HG02981 (cell line): ENCODE results near the gene NPNT.

Source experiments
- ATAC-seq: cut with Tn5 transposase; IDR thresholded peaks from one replicate; pipeline ENCODE4 v1.9.1; 2021; ENCODE audit warnings: mild to moderate bottlenecking, moderate library complexity; ENCODE audit not compliant: unreplicated experiment

NPNT gene

DNA sequence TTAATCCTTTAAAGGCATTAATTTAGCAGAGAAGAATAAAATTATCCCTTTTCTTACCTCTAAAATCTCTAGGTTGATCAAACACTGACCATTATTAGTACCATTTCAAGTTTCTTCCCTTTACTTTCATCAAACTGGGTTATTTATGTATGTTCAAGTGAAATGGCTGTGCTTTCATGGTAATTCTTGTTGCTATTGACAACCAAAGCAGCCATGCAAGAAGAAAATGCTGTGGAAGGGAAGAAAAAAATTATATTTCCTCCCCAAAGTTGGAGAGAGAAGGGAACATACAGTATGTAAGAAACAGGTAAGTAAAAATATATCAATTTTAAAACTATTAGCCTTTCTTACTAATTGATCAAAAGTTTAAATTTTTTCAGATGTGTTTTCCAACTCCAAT lies 16.2 kb downstream of the NPNT start:
- no peak for ATAC-seq

DNA sequence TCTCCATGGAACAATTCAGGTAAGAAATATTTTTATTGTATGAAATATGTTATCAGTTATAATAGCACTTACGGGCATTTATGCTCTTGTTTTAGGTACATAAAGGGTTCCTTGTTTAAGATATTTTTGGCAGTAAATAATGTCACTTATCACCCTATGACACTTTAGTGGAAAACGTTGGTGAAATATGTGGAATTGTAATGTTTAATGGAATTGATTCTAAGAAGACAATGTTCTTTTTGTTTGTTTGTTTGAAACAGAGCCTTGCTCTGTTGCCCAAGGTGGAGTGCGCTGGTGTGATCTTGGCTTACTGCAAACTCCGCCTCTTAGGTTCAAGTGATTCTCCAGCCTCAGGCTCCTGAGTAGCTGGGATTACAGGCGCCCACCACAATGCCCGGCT lies 17.4 kb downstream of the NPNT start:
- no peak for ATAC-seq

DNA sequence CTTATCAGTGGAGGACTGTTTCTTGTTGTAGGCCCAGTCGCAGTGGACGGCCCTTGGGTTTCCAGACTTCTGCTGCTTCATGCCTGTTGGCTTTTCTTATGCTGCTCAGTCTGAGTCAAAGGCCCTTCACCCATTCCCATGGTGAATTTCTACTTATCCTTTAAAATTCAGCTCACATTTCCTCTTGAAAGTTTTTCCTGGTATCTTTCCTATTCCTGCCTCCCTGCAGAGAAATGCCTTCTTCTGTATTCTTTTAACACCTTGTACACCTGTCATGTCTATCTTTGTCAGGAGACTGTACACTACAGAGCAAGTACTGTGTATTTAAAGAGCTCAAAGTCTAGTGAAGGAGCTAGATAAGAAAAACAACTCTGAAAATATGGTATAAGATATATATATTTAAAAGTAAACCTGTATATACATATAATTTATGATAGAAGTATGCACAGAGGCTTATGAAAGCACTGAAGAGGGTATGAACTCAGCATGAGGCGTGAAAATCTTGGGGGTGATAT lies 22.0 kb downstream of the NPNT start:
- ATAC-seq, result no peak

DNA sequence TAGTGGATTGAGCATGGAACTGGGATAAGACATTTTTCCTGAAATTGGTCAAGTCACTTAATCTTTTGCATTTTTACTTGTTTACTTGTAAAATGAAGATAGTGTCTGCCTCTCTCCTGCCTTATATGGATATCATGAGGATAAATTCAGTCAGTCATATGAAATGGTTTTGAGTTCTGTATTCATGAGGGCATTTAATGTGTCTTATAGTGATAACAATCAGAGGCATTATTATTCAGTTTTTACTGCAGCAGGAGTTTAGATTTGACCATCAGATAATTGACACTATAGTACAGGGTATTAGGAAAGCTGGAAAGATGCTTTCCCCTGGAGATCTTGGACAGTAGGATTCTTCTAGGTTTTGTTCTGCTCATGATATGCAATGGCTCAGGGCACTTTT lies 26.0 kb downstream of the NPNT start:
- no peak for ATAC-seq

DNA sequence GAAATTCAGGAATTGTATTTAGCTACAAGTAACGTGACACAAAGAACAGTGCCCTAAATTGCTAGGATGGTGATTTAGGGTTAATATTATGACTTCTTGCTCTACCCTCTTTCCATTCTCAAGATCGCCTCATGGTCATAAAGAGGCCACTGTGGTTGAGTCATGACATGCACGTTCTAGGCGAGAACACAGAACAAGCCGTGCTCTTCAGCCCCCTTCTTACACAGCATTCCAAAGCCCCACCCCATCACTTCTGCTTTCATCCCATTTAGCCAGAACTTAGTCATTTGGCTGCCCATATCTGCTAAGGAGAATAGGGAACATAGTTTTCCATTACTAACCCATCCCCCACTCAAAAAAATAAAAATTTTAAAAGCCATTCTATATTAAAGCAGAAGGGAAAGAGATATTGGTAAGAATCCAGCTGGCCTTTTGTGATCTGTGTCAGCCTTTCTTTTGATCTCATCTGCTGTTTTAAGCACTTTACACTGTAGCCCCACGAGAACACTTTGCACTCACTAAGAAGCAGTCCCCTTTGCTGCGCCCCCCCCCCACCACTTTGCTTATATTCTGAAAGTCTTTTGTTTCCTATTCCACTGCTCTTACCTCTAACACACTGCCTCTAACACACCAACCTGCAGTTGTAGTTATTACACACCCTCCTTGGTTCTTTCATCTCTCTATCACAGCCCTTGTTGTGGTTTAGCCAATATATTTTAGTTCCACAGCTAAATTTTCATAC lies 28.4 kb downstream of the NPNT start:
- no peak for ATAC-seq

DNA sequence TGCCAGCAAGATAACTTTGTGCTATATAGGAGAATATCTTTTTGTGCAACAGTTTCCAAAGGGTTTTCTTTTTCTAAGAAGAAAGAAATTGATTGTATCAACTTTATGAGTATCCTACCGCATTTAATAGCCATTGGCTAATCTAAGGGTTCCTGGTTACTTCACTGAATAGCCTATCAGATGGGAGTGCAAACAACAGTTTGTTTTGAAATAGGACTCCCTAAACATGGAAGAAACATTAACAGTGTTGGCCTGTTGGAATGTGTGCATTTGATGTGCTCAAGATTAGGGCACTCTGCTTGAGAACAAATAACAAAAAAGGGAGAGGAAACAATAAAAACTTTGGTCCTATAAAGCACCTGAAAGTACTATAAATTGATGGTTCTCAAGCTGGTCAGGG lies 29.1 kb downstream of the NPNT start:
- no peak for ATAC-seq

DNA sequence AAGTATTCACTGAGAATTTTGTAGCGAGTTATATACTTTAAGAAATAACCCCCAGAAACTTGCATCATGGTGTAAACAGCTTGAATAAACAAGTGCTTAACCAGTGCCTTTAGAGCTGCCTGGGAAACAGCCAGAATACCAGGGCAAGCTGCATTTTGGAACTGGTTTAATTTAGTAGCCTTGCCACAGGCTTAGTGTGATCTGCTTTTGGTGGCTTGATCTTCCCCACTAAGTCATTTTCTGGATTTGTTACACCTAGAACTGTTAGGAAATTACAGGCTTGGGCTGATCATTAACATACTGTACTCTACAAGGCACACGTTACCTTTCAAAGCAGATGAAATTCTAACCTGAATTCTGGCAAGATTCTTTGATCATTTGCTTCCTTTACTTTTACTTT lies 35.4 kb downstream of the NPNT start:
- ATAC-seq, result no peak

DNA sequence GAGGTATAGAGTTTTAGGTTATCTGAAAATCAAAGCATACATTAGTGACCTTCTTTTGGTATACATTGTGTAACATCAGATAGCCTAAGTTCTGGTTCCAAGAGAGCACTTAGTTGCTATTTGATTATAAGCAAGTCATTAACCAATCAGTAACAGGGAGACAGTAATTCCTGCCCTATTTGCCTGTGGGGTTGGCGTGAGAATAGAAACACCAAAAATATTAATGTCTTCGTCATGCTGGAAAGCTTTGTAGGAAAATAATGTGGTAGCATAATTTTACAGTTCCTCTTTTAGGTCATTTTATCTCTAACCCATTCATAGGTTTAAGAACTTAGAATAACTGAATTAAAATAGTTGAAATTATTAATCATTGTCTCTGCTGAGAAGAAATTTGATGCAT lies 37.8 kb downstream of the NPNT start:
- ATAC-seq, result peak; percentile 64

DNA sequence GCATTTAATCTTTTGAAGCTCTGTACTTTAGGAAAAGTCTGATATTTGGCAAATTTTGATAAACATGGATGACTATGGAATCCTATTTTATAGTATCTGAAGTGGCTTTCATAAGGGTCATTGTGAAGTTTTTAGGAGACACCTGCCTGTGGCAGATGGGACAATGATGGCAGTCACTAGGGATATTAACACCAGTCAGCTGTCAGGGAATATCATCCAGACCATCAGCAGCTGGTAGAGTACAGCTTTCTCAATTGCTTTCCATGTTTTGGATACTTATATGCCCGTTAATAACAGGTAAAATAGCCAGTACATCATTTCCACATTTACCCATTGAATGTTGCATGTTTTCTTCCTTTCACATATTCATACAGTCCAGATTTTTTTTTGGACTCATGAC lies 39.1 kb downstream of the NPNT start:
- no peak for ATAC-seq

DNA sequence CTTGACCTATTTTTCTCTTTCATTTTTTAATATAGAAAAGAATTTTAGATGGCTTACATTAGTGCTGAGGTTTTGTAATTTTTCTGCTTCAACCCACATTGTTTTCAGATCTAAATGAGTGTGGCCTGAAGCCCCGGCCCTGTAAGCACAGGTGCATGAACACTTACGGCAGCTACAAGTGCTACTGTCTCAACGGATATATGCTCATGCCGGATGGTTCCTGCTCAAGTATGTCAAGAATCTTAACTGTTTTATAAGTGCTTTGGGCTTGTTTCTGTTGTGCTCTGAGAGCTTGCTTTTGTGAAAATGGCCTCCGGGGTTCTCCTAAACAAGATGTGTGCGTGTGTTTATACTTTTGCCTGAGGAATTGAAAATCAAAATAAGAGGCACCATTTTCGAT lies 41.6 kb downstream of the NPNT start:
- no peak for ATAC-seq

DNA sequence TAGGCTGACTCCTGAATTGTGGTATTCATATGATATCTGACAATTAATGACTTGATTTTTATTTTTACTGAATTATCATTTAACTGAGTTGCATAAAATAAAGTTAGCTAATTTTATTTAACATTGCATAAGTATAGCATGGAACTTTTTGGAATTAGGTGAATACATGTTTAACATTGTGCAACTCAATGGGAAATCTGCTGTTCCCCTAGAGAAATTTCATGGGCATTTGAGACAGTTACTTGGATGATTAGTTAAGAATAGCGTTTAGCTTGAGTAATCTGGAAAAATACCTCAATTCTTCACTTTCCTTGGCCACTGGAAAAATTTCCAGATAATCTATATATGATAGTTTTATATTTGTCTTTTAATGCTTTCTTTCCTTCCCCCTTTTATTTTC lies 42.5 kb downstream of the NPNT start:
- no peak for ATAC-seq

DNA sequence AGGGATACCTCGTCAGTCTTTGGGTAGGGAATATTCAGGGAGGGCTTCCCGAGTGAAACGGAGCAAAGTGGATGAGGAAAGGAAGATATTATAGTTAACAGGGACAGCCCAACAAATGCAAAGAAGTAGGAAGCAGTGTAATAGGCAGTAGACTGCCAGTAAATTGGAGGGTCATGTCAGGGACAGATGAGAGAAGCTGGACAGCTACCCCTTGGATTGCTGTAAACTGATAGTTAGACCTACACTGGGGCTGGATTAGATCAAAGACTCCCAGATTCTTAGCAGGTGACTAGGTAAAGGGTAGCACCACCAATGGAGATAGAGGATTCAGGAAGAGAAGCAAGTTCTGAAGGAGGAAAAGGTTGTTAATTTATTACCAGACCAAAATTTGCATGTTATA lies 48.0 kb downstream of the NPNT start:
- ATAC-seq, result no peak

DNA sequence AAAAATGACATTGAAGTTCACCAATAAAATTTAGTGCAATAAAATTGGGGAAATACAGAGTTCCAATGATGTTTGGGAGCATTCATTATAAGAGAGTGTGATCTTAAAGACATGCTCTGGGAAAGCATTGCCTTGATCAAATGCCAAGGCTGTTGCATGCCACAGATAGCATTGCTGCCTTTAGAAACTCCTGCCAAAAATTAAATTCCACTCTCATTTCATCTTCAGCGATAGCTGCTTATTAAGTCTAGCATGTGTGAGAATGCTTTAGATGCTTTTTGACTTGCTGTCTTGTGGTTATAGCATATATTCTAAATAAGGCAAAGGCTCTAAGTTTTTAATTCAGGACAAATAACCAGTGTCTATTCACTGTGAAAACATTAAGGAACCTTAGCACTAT lies 49.3 kb downstream of the NPNT start:
- no peak for ATAC-seq

DNA sequence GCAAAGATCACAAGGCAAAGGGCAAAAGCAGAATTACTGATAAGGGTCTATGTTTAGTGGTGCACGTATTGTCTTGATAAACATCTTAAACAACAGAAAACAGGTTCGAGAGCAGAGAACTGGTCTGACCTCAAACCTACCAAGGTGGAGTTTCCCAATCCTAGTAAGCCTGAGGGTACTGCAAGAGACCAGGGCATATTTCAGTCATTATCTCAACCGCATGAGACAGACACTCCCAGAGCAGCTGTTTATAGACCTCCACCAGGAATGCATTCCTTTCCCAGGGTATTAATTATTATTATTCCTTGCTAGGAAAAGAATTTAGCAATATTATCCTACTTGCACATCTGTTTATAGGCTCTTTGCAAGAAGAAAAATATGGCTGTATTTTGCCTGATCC lies 51.5 kb downstream of the NPNT start:
- ATAC-seq, result no peak

DNA sequence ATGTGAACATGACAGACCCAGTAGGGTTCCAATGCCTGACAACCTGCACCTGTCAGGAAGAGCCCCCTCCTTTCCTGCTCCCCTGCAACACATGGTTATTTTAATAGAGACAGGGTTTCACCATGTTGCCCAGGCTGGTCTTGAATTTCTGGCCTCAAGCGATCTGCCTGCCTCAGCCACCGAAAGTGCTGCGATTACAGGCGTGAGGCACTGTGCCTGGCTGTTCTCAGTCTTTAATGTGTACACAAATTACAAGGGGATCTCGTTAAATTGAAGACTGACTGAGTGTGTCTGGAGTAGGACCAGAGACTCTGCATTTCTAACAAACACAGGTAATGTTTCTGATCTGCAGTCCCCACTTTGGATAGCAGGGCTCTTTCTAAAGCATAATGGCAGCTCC lies 55.4 kb downstream of the NPNT start:
- ATAC-seq, result no peak

DNA sequence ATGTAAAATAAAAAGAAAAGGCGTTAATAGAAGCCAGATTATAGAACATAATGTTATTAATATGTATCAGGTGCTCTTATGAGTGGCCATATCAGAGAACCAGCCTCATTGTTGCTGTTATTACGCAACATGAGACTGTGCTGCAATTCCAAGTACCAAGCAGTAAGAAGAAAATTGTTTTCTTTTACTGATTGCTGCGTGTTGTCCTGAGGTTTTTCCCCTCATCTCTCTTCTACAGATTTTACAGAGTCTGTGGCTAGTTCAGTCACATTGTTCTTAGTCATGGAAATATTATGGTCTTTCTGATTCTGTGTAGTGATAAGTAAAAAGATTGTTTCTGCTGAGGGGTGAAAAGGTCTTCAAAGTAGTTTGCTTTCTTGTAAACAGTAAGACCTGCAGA lies 55.9 kb downstream of the NPNT start:
- no peak for ATAC-seq

DNA sequence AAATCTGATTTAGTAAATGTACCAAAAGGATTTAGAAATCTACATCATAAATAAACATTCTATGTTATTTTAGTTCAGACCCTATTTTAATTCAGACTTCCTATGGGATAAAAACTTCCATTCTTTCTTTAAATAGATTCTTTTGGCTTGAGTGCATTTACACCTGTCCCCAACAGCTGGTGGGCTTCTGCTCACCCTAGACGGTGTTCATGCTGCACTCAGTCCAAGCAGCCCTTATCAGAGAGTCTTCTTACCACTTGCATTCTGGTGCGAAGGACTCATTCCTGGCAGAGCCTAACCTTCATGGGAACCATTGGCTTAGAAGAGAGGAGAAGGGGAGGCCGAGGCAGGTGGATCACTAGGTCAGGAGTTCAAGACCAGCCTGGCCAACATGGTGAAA lies 57.3 kb downstream of the NPNT start:
- ATAC-seq, result no peak

DNA sequence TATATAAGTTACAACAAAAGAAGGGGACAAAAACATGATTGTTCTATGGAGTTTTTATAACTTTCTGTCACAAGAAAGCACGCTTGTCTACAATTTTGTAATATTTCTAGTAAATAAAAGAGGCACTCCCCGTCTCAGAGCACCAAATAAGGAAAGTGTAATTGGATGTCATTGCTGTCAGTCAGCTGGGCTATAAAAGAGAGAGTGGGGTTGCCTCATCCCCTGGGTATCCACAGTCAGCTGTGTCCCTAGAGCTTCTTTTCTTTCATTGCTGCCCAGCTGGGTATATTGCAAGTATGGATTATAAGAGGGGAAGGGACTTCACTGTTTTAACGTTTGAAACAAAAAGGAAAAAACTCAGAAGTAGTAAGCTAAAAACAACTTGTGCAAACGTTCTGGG lies 61.3 kb downstream of the NPNT start:
- ATAC-seq, result no peak

DNA sequence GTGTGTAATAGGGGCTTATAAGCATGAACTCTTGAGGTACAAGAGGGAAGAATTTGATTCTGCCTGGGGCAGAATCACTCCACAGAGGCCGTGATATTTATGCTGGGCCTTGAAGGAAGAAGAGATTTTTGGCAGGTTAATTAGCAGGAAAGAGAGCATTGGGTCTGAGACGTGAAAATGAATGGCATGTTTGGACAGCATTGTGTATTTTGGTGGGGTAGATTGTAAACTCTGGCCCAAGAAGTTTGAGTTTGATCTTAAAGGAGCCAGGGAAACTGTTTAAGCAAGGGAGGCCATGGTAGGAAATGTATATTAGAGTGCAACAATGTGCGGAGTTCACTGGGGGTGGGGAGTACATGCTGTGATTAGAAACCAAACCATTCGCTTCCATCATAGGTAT lies 62.4 kb downstream of the NPNT start:
- no peak for ATAC-seq

DNA sequence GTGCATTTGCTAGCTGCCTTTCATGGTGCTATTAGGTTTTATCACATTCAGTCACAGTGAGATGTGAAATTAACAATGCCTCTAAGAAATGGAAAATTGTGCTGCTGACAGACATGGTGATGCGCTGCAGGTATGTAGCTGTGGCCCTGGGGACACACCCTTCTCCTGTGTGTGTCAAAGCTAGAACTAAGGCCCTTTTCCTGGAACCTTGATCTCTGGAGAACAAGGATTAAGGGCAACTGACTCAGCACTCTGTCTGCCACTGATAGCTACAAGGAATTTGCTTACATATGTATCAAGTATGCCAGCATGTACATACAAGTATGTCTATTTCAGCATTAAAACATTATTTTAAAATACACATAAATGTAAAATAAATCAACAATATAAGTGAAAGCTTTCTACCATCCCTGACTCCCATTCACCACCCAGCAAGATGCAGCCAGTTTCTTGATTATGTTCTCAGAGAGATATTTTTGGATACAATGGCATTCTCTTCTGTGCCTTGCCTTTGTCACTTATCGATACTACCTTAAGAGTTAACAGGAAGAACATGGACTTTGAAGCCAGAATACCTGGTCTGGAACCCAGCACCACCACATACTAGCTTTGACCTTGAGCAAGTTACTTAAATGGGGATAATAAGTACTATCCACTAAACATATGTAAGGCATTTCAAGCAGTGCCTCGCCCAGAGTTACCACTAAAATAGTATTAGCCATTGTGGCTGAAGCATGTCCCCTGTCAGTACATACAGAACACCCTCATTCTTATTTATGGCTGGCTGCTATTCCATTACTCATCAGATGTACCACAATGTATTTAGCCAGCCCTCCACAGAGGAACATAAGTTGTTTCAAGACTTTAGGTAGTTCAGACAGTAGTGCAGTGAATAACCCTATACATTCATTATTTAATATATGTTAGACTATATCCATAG lies 68.5 kb downstream of the NPNT start:
- ATAC-seq, result no peak

DNA sequence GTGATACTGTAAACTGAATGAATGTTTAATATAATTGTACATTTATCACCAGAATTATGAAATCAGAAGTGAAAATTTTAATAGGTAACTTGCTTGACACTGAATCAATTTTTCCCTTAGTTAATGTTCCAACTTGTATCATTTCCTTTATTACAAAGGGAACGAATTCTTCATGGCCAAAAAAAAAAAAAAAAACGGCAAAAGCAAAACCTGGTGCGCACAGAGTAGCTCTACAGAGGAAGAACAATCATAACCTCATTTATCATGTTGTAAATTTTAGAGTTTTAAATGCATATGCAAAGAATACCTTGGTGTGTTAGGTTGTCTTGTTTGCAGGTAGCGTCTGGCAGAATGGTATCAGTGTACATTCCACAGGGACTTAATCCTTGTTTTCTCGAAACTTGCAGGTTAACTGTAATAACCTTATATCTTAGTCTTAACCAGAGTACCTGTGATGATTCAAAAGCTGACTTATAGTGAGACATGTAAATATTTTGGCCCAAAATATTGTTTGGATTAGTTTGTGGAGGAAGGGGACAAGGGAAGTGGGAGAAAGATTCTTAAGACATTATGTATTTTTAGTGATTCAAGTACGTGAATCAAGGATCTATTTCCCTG lies 70.0 kb downstream of the NPNT start:
- no peak for ATAC-seq

DNA sequence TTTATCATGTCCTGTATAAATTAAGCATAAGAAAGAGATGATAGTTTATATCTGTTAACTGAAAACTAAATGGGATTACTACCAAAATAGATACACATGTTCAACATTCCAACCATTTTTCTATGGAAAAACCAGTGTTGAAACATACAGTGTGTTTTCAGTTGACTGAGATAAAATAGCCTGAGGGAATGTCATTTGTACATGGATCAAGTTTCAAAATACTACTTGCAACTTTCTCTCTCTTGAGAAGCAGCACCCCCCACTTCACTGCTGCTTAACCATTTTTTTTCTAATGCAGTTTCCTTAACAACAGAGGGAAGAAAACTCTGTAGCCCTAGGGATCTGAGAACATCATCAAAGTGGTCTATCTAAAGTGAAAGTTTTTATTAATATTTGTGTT lies 70.8 kb downstream of the NPNT start:
- no peak for ATAC-seq
